Skin of body (tissue), 3 donors: ENCODE results near the gene EHHADH. TPM values are rescaled to one million over a fixed set of nuclear protein-coding genes. Genes with fewer than 3 reads are reported as not detected.

Experiments used
- DNase-seq: peaks from one replicate; lab custom pipeline; 2025; lab: John Stamatoyannopoulos, UW
- small RNA-seq: library from RNA; depleted of rRNA; stranded (forward); fragments of <200 nt; gene quantifications from one replicate; pipeline ENCODE3, GENCODE V24; 2014; ENCODE audit warnings: low replicate concordance
- total RNA-seq: library from RNA; depleted of rRNA; stranded (reverse); fragments of >200 nt; gene quantifications from one replicate; pipeline ENCODE4 v1.2.3, GENCODE V29; 2014

The EHHADH gene
- total RNA-seq, 1 donor from 2014 or later: 4.3 TPM

DNA sequence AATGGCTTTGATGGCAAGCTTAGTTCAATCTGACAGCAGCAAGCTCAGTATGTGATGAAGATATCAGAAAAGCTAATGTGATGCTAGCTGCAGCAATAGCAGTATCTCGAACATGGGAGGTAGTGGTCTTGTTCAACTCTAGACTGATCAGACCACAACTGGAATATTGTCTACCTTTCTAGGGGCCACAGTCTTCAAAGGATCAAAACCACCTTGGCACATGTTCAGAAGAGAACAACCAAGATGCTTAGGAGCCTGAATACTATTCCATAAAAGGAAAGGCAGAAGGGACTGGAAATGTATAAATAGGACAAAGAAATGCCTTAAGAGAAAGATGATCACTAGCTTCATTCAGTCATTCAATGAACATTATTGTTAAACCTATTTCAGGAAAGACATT lies 103.3 kb downstream of the EHHADH start:
- DNase-seq: no peak

DNA sequence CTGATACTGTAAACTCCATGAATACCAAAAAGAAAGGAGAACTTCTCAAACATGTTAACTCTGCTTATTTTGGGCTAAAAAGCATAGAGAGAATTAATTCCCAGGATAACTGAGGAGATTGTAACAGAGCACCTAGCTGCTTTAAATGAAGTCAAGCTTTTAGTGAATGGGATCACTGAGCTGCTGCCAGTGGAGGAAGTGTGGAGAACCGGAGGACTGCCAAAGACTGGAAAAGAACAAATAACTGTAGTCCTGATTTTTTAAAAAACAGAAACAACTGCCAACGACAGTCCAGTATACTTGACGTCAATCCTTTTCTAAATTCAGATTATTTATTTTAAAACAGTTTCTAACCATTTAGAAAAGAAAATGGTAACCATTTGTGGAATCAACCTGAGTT lies 104.3 kb downstream of the EHHADH start:
- DNase-seq: no peak

DNA sequence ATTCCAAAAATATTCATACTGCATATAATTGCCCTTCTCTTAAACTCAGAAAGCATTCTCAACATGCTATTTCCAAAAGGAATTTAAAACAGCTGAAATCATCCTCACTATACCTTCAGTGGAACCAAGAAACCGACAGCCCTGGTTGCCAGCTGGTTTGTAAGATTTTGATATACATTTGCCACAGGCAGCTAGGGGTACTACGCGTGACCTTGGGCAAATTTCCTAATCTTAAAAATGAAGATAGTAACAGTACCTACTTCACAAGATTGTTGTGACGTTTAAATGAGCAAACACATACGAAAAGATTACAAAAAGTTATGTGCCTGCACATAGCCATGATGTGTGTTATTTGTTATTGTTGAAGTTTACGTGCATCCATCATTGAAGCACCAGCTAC lies 108.3 kb downstream of the EHHADH start:
- DNase-seq: no peak

DNA sequence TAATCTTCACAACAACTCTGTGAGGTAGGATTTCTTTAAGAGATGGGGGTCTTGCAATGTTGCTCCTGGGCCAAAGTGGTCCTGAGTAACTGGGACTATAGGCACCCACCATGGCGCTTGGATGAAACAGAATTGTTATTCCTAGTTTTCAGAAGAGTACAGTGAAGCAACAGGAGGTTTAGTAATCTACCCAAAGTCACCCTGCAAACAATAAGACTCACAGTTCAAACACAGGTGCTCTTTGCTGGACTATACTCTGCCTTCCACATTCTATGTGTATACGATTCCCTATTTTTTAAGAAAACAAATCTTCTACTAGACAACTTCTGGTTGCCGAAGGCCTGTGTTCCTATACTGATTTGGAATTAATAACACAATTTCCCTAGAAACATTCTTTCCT lies 109.1 kb downstream of the EHHADH start:
- no peak for DNase-seq

Small RNA genes lying within 50 kb of the gene (small RNA-seq; reads per million reads assigned to genes)
- gene MIR5588: 0.09 reads per million

Other genes starting within 250 kb of the EHHADH start
- 6.5 TPM for gene C3orf70, start 101.0 kb downstream of the EHHADH start, total RNA-seq
- 18.9 TPM for gene MAP3K13, start 109.1 kb upstream of the EHHADH start, total RNA-seq
- gene TMEM41A, start 245.0 kb upstream of the EHHADH start, total RNA-seq: 19.6 TPM